Measurements from ENCODE around the gene SAMD10.
A peak's percentile ranks its signal among the peaks of the same experiment; 100 is the strongest.

Gene SAMD10

GRCh38 chr20:63957690-63958441, 21.6 kb downstream of the SAMD10 start:
- no peak overlapping the region for H3K4me3 ChIP-seq (ENCODE audit: low read depth, low read length)

- H3K4me3 ChIP-seq (ENCODE audit: low read depth, low read length), result peak overlapping the region; percentile 56
Observed at GRCh38 chr20:63957004-63957689, 22.3 kb downstream of the SAMD10 start.

GRCh38 chr20:63956664-63957003, 22.8 kb downstream of the SAMD10 start:
- peak overlapping the region; percentile 56 for H3K4me3 ChIP-seq (ENCODE audit: low read depth, low read length)

GRCh38 chr20:63955827-63956663, 23.4 kb downstream of the SAMD10 start, which contains the start of gene UCKL1:
Gene UCKL1 (minus strand): TSS chr20:63956416. CDS start chr20:63956372, 44 bp downstream.
- H3K4me3 ChIP-seq (ENCODE audit: low read depth, low read length), result peak within 1 kb of the TSS; percentile 92

GRCh38 chr20:63955281-63955826, 24.1 kb downstream of the SAMD10 start:
- peak overlapping the region; percentile 92 for H3K4me3 ChIP-seq (ENCODE audit: low read depth, low read length)

- H3K4me3 ChIP-seq (ENCODE audit: low read depth, low read length), result no peak overlapping the region
Observed at GRCh38 chr20:63953764-63954429, 25.5 kb downstream of the SAMD10 start.

GRCh38 chr20:63952769-63953168, 26.7 kb downstream of the SAMD10 start:
- H3K4me3 ChIP-seq (ENCODE audit: low read depth, low read length), result no peak overlapping the region

GRCh38 chr20:63952210-63952535, 27.3 kb downstream of the SAMD10 start:
- no peak overlapping the region for H3K4me3 ChIP-seq (ENCODE audit: low read depth, low read length)

GRCh38 chr20:63951398-63952209, 27.8 kb downstream of the SAMD10 start:
- H3K4me3 ChIP-seq (ENCODE audit: low read depth, low read length), result no peak overlapping the region

- no peak overlapping the region for H3K4me3 ChIP-seq (ENCODE audit: low read depth, low read length)
Observed at GRCh38 chr20:63950701-63951397, 28.6 kb downstream of the SAMD10 start.

GRCh38 chr20:63947638-63948456, 31.6 kb downstream of the SAMD10 start:
- H3K4me3 ChIP-seq (ENCODE audit: low read depth, low read length), result no peak overlapping the region

GRCh38 chr20:63946986-63947637, 32.3 kb downstream of the SAMD10 start:
- no peak overlapping the region for H3K4me3 ChIP-seq (ENCODE audit: low read depth, low read length)

GRCh38 chr20:63945921-63946920, 33.2 kb downstream of the SAMD10 start:
- no peak overlapping the region for H3K4me3 ChIP-seq (ENCODE audit: low read depth, low read length)

- no peak overlapping the region for H3K4me3 ChIP-seq (ENCODE audit: low read depth, low read length)
Observed at GRCh38 chr20:63945031-63945658, 34.3 kb downstream of the SAMD10 start.

GRCh38 chr20:63944078-63944941, 35.1 kb downstream of the SAMD10 start:
- H3K4me3 ChIP-seq (ENCODE audit: low read depth, low read length), result no peak overlapping the region

- H3K4me3 ChIP-seq (ENCODE audit: low read depth, low read length), result no peak overlapping the region
Observed at GRCh38 chr20:63943808-63944077, 35.7 kb downstream of the SAMD10 start.

All from iPS-11a (cell line).